ENCODE data around the gene MYH14. TPM values are rescaled to one million over a fixed set of nuclear protein-coding genes. Genes with fewer than 3 reads are reported as not detected.

The MYH14 gene
- polyA plus RNA-seq, 1 donor from 2014 or later, result not detected

GRCh38 chr19:50285833-50286232 lies 82.4 kb downstream of the MYH14 start:
- no peak overlapping the region for H2AFZ ChIP-seq (ENCODE audit: low read depth, low read length)
- no peaks in the 10 kb centered on the region for H3K36me3 ChIP-seq (ENCODE audit: insufficient read depth, low read length)
- no peaks in the 10 kb centered on the region for H3K79me2 ChIP-seq (replicated peaks; ENCODE audit: insufficient read depth, low read length)
- H3K9ac ChIP-seq (ENCODE audit: low read length), result no peak overlapping the region
- H3K4me3 ChIP-seq (ENCODE audit: low read length), result no peak overlapping the region
- no peak overlapping the region for H3K4me2 ChIP-seq (ENCODE audit: low read length)
- H3K27me3 ChIP-seq (ENCODE audit: insufficient read depth, low read depth, low read length), result no peaks in the 10 kb centered on the region
- no peaks in the 10 kb centered on the region for H4K20me1 ChIP-seq (ENCODE audit: insufficient read depth)
- no peaks in the 10 kb centered on the region for H3K9me2 ChIP-seq (ENCODE audit: insufficient read depth, low read length)
- H3F3A ChIP-seq (ENCODE audit: insufficient read depth, low read length, poor library complexity, severe bottlenecking), result no peaks in the 10 kb centered on the region
- H3K9me3 ChIP-seq (ENCODE audit: low read length), result no peaks in the 10 kb centered on the region
- H3K27ac ChIP-seq (ENCODE audit: low read length), result no peak overlapping the region
- TF ChIP-seq RAD21 (conservative IDR thresholded peaks at IDR 0.05), result no peak
- no peak for TF ChIP-seq TAF1 (IDR thresholded peaks at IDR 0.05; ENCODE audit: low read depth)
- TF ChIP-seq REST (IDR thresholded peaks at IDR 0.05; ENCODE audit: borderline replicate concordance), result no peak
- TF ChIP-seq EP300 (conservative IDR thresholded peaks at IDR 0.05; ENCODE audit: poor library complexity, severe bottlenecking), result no peak
- no peak for TF ChIP-seq MXI1 (conservative IDR thresholded peaks at IDR 0.05; ENCODE audit: poor library complexity, severe bottlenecking)
- TF ChIP-seq SMC3 (conservative IDR thresholded peaks at IDR 0.05; ENCODE audit: poor library complexity), result no peak
- no peak for TF ChIP-seq EZH2 (IDR thresholded peaks at IDR 0.05; ENCODE audit: borderline replicate concordance, insufficient read depth, low read length, poor library complexity, severe bottlenecking)
- TF ChIP-seq CTCF (IDR thresholded peaks at IDR 0.05; ENCODE audit: poor library complexity, severe bottlenecking), result no peak
- no peak for TF ChIP-seq POLR2AphosphoS5 (IDR thresholded peaks at IDR 0.05)

- no peaks in the 10 kb centered on the region for H3K27me3 ChIP-seq (ENCODE audit: insufficient read depth, low read depth, low read length)
- H3K9me3 ChIP-seq (ENCODE audit: low read length), result no peaks in the 10 kb centered on the region
- H3K4me2 ChIP-seq (ENCODE audit: low read length), result no peak overlapping the region
- H3F3A ChIP-seq (ENCODE audit: insufficient read depth, low read length, poor library complexity, severe bottlenecking), result no peaks in the 10 kb centered on the region
- no peak overlapping the region for H2AFZ ChIP-seq (ENCODE audit: low read depth, low read length)
- H3K9me2 ChIP-seq (ENCODE audit: insufficient read depth, low read length), result no peaks in the 10 kb centered on the region
- no peak overlapping the region for H3K4me3 ChIP-seq (ENCODE audit: low read length)
- H3K9ac ChIP-seq (ENCODE audit: low read length), result no peak overlapping the region
- H3K27ac ChIP-seq (ENCODE audit: low read length), result no peak overlapping the region
- TF ChIP-seq CTCF (IDR thresholded peaks at IDR 0.05; ENCODE audit: poor library complexity, severe bottlenecking) (no peak), REST (IDR thresholded peaks at IDR 0.05; ENCODE audit: borderline replicate concordance) (no peak), TAF1 (IDR thresholded peaks at IDR 0.05; ENCODE audit: low read depth) (no peak), POLR2AphosphoS5 (IDR thresholded peaks at IDR 0.05) (no peak), EP300 (conservative IDR thresholded peaks at IDR 0.05; ENCODE audit: poor library complexity, severe bottlenecking) (no peak), RAD21 (conservative IDR thresholded peaks at IDR 0.05) (no peak), EZH2 (IDR thresholded peaks at IDR 0.05; ENCODE audit: borderline replicate concordance, insufficient read depth, low read length, poor library complexity, severe bottlenecking) (no peak), SMC3 (conservative IDR thresholded peaks at IDR 0.05; ENCODE audit: poor library complexity) (no peak), MXI1 (conservative IDR thresholded peaks at IDR 0.05; ENCODE audit: poor library complexity, severe bottlenecking) (no peak)
- H3K79me2 ChIP-seq (replicated peaks; ENCODE audit: insufficient read depth, low read length), result no peaks in the 10 kb centered on the region
- no peaks in the 10 kb centered on the region for H3K36me3 ChIP-seq (ENCODE audit: insufficient read depth, low read length)
- H4K20me1 ChIP-seq (ENCODE audit: insufficient read depth), result no peaks in the 10 kb centered on the region
These were observed 83.0 kb downstream of the MYH14 start for GRCh38 chr19:50286443-50286842.
